ENCODE results near the gene FAM168A. TPM values are rescaled to one million over a fixed set of nuclear protein-coding genes. Genes with fewer than 3 reads are reported as not detected.

Gene FAM168A
- total RNA-seq, 1 experiment from 2014 or later: 21.1 TPM

DNA sequence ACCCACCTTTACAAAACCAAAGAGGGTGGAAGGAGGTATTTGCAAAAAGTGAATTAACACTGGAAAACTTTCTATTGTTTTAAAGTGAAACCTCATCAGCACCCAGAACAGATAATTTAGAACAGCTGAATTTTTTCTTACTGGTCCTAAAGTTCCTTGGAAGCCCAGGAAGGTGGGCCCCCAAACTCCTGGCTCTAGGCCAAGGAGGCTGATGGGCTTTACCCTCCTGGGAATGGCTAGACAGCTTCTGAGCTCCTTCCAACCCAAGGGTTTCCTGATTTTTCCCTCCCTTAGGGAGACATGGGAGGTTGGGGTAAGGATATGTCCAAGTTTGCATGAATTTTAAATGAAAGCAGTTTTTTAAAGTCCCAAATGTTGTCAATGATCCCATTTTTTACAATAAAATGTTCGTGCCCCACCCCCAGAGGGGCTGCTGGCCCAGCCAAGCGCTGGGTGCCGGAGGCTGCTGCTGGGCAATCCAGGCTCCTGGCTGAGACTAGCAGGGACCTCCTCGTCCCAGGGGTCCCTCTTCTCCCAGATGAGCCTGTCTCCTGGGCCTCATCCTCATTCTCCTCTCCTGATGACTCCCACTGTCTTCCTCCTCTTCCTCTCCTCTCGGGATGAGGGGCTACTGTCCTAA lies 193.3 kb downstream of the FAM168A start:
- Histone ChIP-seq H3K9me3 (ENCODE audit: control insufficient read depth, low read depth, low read length) (no peaks in the 10 kb centered on the region), H4K5ac (ENCODE audit: insufficient read length, low read depth, low read length) (no peak overlapping the region), H2AK5ac (ENCODE audit: insufficient read length, low read length) (no peak overlapping the region), H4K91ac (ENCODE audit: insufficient read length, low read depth, low read length) (no peak overlapping the region), H2AFZ (ENCODE audit: low read length) (no peak overlapping the region), H3K79me2 (ENCODE audit: insufficient read depth, low read length) (no peaks in the 10 kb centered on the region), H3K9ac (ENCODE audit: extremely low read depth, insufficient read length, low read length) (no peak overlapping the region), H3K27me3 (ENCODE audit: insufficient read depth, low read length) (no peaks in the 10 kb centered on the region), H3K79me1 (ENCODE audit: insufficient read depth, low read depth, low read length, poor library complexity, severe bottlenecking) (no peaks in the 10 kb centered on the region), H2BK120ac (ENCODE audit: low read depth, low read length, poor library complexity, severe bottlenecking) (no peak overlapping the region), H2BK15ac (ENCODE audit: low read depth, low read length) (no peak overlapping the region), H2BK20ac (ENCODE audit: low read depth, low read length, poor library complexity, severe bottlenecking) (no peak overlapping the region), H2BK12ac (ENCODE audit: insufficient read length, low read depth, low read length) (no peak overlapping the region), H3K4ac (ENCODE audit: low read depth, low read length) (no peak overlapping the region), H3K23ac (ENCODE audit: insufficient read length, low read depth, low read length) (no peak overlapping the region), H4K20me1 (ENCODE audit: control insufficient read depth, insufficient read depth, insufficient read length) (no peaks in the 10 kb centered on the region), H3K27ac (ENCODE audit: insufficient read length, low read depth, low read length) (no peak overlapping the region), H3K56ac (ENCODE audit: insufficient read length, low read depth, low read length) (no peak overlapping the region), H2BK5ac (ENCODE audit: insufficient read length, low read length) (no peak overlapping the region), H3K14ac (ENCODE audit: insufficient read depth, low read length) (no peak overlapping the region), H4K8ac (replicated peaks; ENCODE audit: insufficient read length, low read depth, low read length) (no peak overlapping the region), H3T11ph (ENCODE audit: low read length) (no peak overlapping the region), H3K4me2 (ENCODE audit: insufficient read depth, insufficient read length, low read length) (no peak overlapping the region), H3K4me1 (ENCODE audit: insufficient read depth, low read length) (no peaks in the 10 kb centered on the region), H3K18ac (ENCODE audit: insufficient read length, low read depth, low read length) (no peak overlapping the region), H3K23me2 (ENCODE audit: insufficient read length, low read depth, low read length, poor library complexity, severe bottlenecking) (no peaks in the 10 kb centered on the region)
- no peak overlapping the region for H3K4me3 Mint-ChIP-seq
- no peak for DNase-seq
- WGBS (ENCODE audit: extremely low coverage, insufficient read length, low lambda C conversion rate): no CpG with 5 or more reads among the region's 5 CpGs
- peaks cover 11 to 34% (median 29%) of the 10 kb centered on the region in 3 experiments; a peak in 6 of 7 replicates for H3K36me3 Mint-ChIP-seq (ENCODE audit: insufficient read depth in 1 of 3, low read depth in 3 of 3)
- peak overlapping the region in 1 of 3 experiments; percentile 40; a peak in 1 of 7 replicates for H3K27ac Mint-ChIP-seq
- peaks cover 15 to 22% of the 10 kb centered on the region in 2 experiments for H3K4me1 Mint-ChIP-seq
- H3K9me3 Mint-ChIP-seq: no peaks in the 10 kb centered on the region
- no peaks in the 10 kb centered on the region for H3K27me3 Mint-ChIP-seq (ENCODE audit: low read depth)
- TF ChIP-seq, protein P1, sequence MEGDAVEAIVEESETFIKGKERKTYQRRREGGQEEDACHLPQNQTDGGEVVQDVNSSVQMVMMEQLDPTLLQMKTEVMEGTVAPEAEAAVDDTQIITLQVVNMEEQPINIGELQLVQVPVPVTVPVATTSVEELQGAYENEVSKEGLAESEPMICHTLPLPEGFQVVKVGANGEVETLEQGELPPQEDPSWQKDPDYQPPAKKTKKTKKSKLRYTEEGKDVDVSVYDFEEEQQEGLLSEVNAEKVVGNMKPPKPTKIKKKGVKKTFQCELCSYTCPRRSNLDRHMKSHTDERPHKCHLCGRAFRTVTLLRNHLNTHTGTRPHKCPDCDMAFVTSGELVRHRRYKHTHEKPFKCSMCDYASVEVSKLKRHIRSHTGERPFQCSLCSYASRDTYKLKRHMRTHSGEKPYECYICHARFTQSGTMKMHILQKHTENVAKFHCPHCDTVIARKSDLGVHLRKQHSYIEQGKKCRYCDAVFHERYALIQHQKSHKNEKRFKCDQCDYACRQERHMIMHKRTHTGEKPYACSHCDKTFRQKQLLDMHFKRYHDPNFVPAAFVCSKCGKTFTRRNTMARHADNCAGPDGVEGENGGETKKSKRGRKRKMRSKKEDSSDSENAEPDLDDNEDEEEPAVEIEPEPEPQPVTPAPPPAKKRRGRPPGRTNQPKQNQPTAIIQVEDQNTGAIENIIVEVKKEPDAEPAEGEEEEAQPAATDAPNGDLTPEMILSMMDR (conservative IDR thresholded peaks at IDR 0.05): no peak
